Measurements from ENCODE around the gene CHRNA4. TPM values are rescaled to one million over a fixed set of nuclear protein-coding genes. Genes with fewer than 3 reads are reported as not detected.

CHRNA4 gene
- total RNA-seq, 1 donor from 2014 or later = not detected

GRCh38 chr20:63322146-63322932 is 38.8 kb downstream of the CHRNA4 start:
- no peak overlapping the region for H3K27ac Mint-ChIP-seq
- peaks cover 2% of the 10 kb centered on the region for H3K9me3 Mint-ChIP-seq
- ATAC-seq (ENCODE audit: low read depth) (no peak), DNase-seq (no peak)
- ChIA-PET CTCF (no interaction called here), POLR2A (no interaction called here)
- H3K4me3 Mint-ChIP-seq = no peak overlapping the region
- TF ChIP-seq CTCF (IDR thresholded peaks at IDR 0.05) = no peak
- peaks cover 1% of the 10 kb centered on the region for H3K27me3 Mint-ChIP-seq
- no peaks in the 10 kb centered on the region for H3K36me3 Mint-ChIP-seq (ENCODE audit: low read depth)
- intact Hi-C loops (cut with micrococcal nuclease) = no loop called here
- H3K4me1 Mint-ChIP-seq = peaks cover 11% of the 10 kb centered on the region

- Mint-ChIP-seq H3K27ac (no peak overlapping the region), H3K36me3 (ENCODE audit: low read depth) (no peaks in the 10 kb centered on the region), H3K27me3 (peaks cover 1% of the 10 kb centered on the region), H3K4me1 (peaks cover 3% of the 10 kb centered on the region), H3K4me3 (no peak overlapping the region), H3K9me3 (no peaks in the 10 kb centered on the region)
- intact Hi-C loops (cut with micrococcal nuclease) = no loop called here
- ChIA-PET CTCF (no interaction called here), POLR2A (no interaction called here)
- DNase-seq (no peak), ATAC-seq (ENCODE audit: low read depth) (no peak)
- no peak for TF ChIP-seq CTCF (IDR thresholded peaks at IDR 0.05)
Observed at GRCh38 chr20:63321148-63321831, 39.9 kb downstream of the CHRNA4 start.

GRCh38 chr20:63320616-63321147 is 40.5 kb downstream of the CHRNA4 start:
- DNase-seq (no peak), ATAC-seq (ENCODE audit: low read depth) (no peak)
- no peak overlapping the region for H3K4me3 Mint-ChIP-seq
- intact Hi-C loops (cut with micrococcal nuclease) = no loop called here
- H3K9me3 Mint-ChIP-seq = no peaks in the 10 kb centered on the region
- ChIA-PET POLR2A (no interaction called here), CTCF (no interaction called here)
- H3K27me3 Mint-ChIP-seq = peaks cover 1% of the 10 kb centered on the region
- no peaks in the 10 kb centered on the region for H3K36me3 Mint-ChIP-seq (ENCODE audit: low read depth)
- H3K4me1 Mint-ChIP-seq = no peaks in the 10 kb centered on the region
- no peak overlapping the region for H3K27ac Mint-ChIP-seq
- no peak for TF ChIP-seq CTCF (IDR thresholded peaks at IDR 0.05)

- peaks cover 1% of the 10 kb centered on the region for H3K27me3 Mint-ChIP-seq
- no peak overlapping the region for H3K27ac Mint-ChIP-seq
- H3K4me1 Mint-ChIP-seq = no peaks in the 10 kb centered on the region
- ChIA-PET POLR2A (no interaction called here), CTCF (no interaction called here)
- TF ChIP-seq CTCF (IDR thresholded peaks at IDR 0.05) = no peak
- no peaks in the 10 kb centered on the region for H3K9me3 Mint-ChIP-seq
- no peaks in the 10 kb centered on the region for H3K36me3 Mint-ChIP-seq (ENCODE audit: low read depth)
- H3K4me3 Mint-ChIP-seq = no peak overlapping the region
- ATAC-seq (ENCODE audit: low read depth) (no peak), DNase-seq (no peak)
- intact Hi-C loops (cut with micrococcal nuclease) = no loop called here
Observed at GRCh38 chr20:63320041-63320511, 41.1 kb downstream of the CHRNA4 start.

Data from activated B cell treated with CpG ODN at 0.5 μM for 24 hours (primary cell).